ENCODE data around the gene RMDN3. TPM values are rescaled to one million over a fixed set of nuclear protein-coding genes. Genes with fewer than 3 reads are reported as not detected.

RMDN3 gene
- total RNA-seq, 4 donors from 2014 or later = 26.7 to 41.1 (median 39.1) TPM

- H3K27me3 ChIP-seq = no peaks in the 10 kb centered on the region
- no peaks in the 10 kb centered on the region for H3K9me3 ChIP-seq
- no peak for DNase-seq (ENCODE audit: low spot score in 2 of 2)
- no peak overlapping the region for H3K27ac ChIP-seq
- H3K4me3 ChIP-seq = no peak overlapping the region
- H3K4me1 ChIP-seq = peaks cover 0 to 22% (median 9%) of the 10 kb centered on the region in 4 donors
- 93 to 96% methylated on average over 6 of the region's 6 CpGs for whole genome bisulfite sequencing, 2 donors
- peaks cover 7 to 100% (median 26%) of the 10 kb centered on the region in 3 donors for H3K36me3 ChIP-seq
- TF ChIP-seq POLR2A (IDR thresholded peaks at IDR 0.05) (no peak), CTCF (IDR thresholded peaks at IDR 0.05) (no peak), EP300 (IDR thresholded peaks at IDR 0.05) (no peak)
These were observed 18.8 kb upstream of the RMDN3 start for GRCh38 chr15:40773902-40774301.

- Histone ChIP-seq H3K36me3 (peaks cover 7 to 100% (median 22%) of the 10 kb centered on the region in 3 donors), H3K27me3 (no peaks in the 10 kb centered on the region), H3K4me3 (no peak overlapping the region), H3K4me1 (peaks cover 0 to 26% (median 11%) of the 10 kb centered on the region in 4 donors), H3K9me3 (no peaks in the 10 kb centered on the region), H3K27ac (no peak overlapping the region)
- DNase-seq (ENCODE audit: low spot score in 2 of 2) = no peak
- TF ChIP-seq POLR2A (IDR thresholded peaks at IDR 0.05) (no peak), CTCF (IDR thresholded peaks at IDR 0.05) (no peak), EP300 (IDR thresholded peaks at IDR 0.05) (no peak)
- WGBS, 2 donors = 86% methylated on average over 4 to 8 of the region's 8 CpGs
These were observed 18.4 kb upstream of the RMDN3 start for GRCh38 chr15:40773496-40773895.

GRCh38 chr15:40772014-40772413, 17.0 kb upstream of the RMDN3 start:
- Histone ChIP-seq H3K27ac (no peak overlapping the region), H3K4me3 (no peak overlapping the region), H3K27me3 (no peaks in the 10 kb centered on the region), H3K4me1 (peaks cover 0 to 29% (median 12%) of the 10 kb centered on the region in 4 donors), H3K9me3 (no peaks in the 10 kb centered on the region), H3K36me3 (peaks cover 4 to 100% (median 20%) of the 10 kb centered on the region in 3 donors)
- WGBS, 2 donors = 82 to 91% methylated on average over 11 to 13 of the region's 13 CpGs
- no peak for DNase-seq (ENCODE audit: low spot score in 2 of 2)
- TF ChIP-seq POLR2A (IDR thresholded peaks at IDR 0.05) (no peak), EP300 (IDR thresholded peaks at IDR 0.05) (no peak), CTCF (IDR thresholded peaks at IDR 0.05) (no peak)

GRCh38 chr15:40771242-40771641, 16.2 kb upstream of the RMDN3 start:
- DNase-seq (ENCODE audit: low spot score in 2 of 2) = no peak
- Histone ChIP-seq H3K4me3 (no peak overlapping the region), H3K27me3 (no peaks in the 10 kb centered on the region), H3K4me1 (peaks cover 0 to 28% (median 12%) of the 10 kb centered on the region in 4 donors), H3K9me3 (no peaks in the 10 kb centered on the region), H3K36me3 (peaks cover 4 to 94% (median 16%) of the 10 kb centered on the region in 3 donors), H3K27ac (no peak overlapping the region)
- no peak for TF ChIP-seq CTCF (IDR thresholded peaks at IDR 0.05)
- TF ChIP-seq POLR2A (IDR thresholded peaks at IDR 0.05) = no peak
- TF ChIP-seq EP300 (IDR thresholded peaks at IDR 0.05) = no peak
- 92 to 96% methylated on average over 4 to 5 of the region's 5 CpGs for WGBS, 2 donors

GRCh38 chr15:40770147-40770721, 15.2 kb upstream of the RMDN3 start:
- no peaks in the 10 kb centered on the region for H3K9me3 ChIP-seq
- H3K27ac ChIP-seq = peak overlapping the region in 3 of 4 donors; percentile 61 to 75 (median 71)
- TF ChIP-seq CTCF (IDR thresholded peaks at IDR 0.05) = no peak
- no peak for TF ChIP-seq EP300 (IDR thresholded peaks at IDR 0.05)
- TF ChIP-seq POLR2A (IDR thresholded peaks at IDR 0.05) = no peak

More at GRCh38 chr15:40770147-40770721, 15.2 kb upstream of the RMDN3 start:
- no peaks in the 10 kb centered on the region for H3K27me3 ChIP-seq
- no peak for DNase-seq (ENCODE audit: low spot score in 2 of 2)
- 80 to 81% methylated on average over 13 to 17 of the region's 17 CpGs for WGBS, 2 donors
- H3K4me3 ChIP-seq = no peak overlapping the region
- peaks cover 0 to 84% (median 8%) of the 10 kb centered on the region in 3 donors for H3K36me3 ChIP-seq
- H3K4me1 ChIP-seq = peaks cover 0 to 37% (median 19%) of the 10 kb centered on the region in 4 donors
